Activated CD8-positive, alpha-beta memory T cell treated with anti-CD3 and anti-CD28 coated beads for 4 hours (primary cell): ENCODE results near the gene CDH23.

ENCODE experiments used
- DNase-seq, 2 donors: peaks; one replicate each; pipeline ENCODE4 v3.0.0-alpha.2; 2020; ENCODE audit warnings: low read depth in 2 of 2

CDH23 gene

GRCh38 chr10:71723311-71723710 lies 326.6 kb downstream of the CDH23 start:
- DNase-seq = no peak

GRCh38 chr10:71724539-71724938 lies 327.8 kb downstream of the CDH23 start:
- DNase-seq = no peak

- no peak for DNase-seq
Measured at GRCh38 chr10:71725249-71725648, 328.5 kb downstream of the CDH23 start.

- DNase-seq = peak; percentile 63 to 82
Measured at GRCh38 chr10:71725998-71726579, 329.4 kb downstream of the CDH23 start.

GRCh38 chr10:71726580-71727104 lies 329.9 kb downstream of the CDH23 start:
- peak in 1 of 2 donors; percentile 31 for DNase-seq

GRCh38 chr10:71727105-71727737 lies 330.5 kb downstream of the CDH23 start:
- peak; percentile 39 to 59 for DNase-seq

- DNase-seq = no peak
Measured at GRCh38 chr10:71727738-71728737, 331.3 kb downstream of the CDH23 start.

GRCh38 chr10:71729161-71729636 lies 332.5 kb downstream of the CDH23 start:
- DNase-seq = no peak

GRCh38 chr10:71731791-71732190 lies 335.1 kb downstream of the CDH23 start:
- DNase-seq = no peak

- no peak for DNase-seq
Measured at GRCh38 chr10:71734797-71735196, 338.1 kb downstream of the CDH23 start.

- peak in 1 of 2 donors; percentile 44 for DNase-seq
Measured at GRCh38 chr10:71735709-71736569, 339.2 kb downstream of the CDH23 start.

- no peak for DNase-seq
Measured at GRCh38 chr10:71736570-71736952, 339.8 kb downstream of the CDH23 start.

GRCh38 chr10:71737001-71737833 lies 340.5 kb downstream of the CDH23 start:
- DNase-seq = peak in 1 of 2 donors; percentile 30

- no peak for DNase-seq
Measured at GRCh38 chr10:71737834-71738197, 341.1 kb downstream of the CDH23 start.

GRCh38 chr10:71739358-71739900 lies 342.7 kb downstream of the CDH23 start:
- DNase-seq = no peak

GRCh38 chr10:71740069-71740653 lies 343.4 kb downstream of the CDH23 start:
- DNase-seq = no peak

GRCh38 chr10:71741029-71741428 lies 344.3 kb downstream of the CDH23 start:
- no peak for DNase-seq

- no peak for DNase-seq
Measured at GRCh38 chr10:71741671-71742070, 345.0 kb downstream of the CDH23 start.

GRCh38 chr10:71742301-71743088 lies 345.8 kb downstream of the CDH23 start:
- DNase-seq = no peak
